ENCODE measurements around the gene RGL1. TPM values are rescaled to one million over a fixed set of nuclear protein-coding genes. Genes with fewer than 3 reads are reported as not detected.

The RGL1 gene
- total and polyA plus RNA-seq, 8 donors = 0.58 to 22.2 (median 8.5) TPM

DNA sequence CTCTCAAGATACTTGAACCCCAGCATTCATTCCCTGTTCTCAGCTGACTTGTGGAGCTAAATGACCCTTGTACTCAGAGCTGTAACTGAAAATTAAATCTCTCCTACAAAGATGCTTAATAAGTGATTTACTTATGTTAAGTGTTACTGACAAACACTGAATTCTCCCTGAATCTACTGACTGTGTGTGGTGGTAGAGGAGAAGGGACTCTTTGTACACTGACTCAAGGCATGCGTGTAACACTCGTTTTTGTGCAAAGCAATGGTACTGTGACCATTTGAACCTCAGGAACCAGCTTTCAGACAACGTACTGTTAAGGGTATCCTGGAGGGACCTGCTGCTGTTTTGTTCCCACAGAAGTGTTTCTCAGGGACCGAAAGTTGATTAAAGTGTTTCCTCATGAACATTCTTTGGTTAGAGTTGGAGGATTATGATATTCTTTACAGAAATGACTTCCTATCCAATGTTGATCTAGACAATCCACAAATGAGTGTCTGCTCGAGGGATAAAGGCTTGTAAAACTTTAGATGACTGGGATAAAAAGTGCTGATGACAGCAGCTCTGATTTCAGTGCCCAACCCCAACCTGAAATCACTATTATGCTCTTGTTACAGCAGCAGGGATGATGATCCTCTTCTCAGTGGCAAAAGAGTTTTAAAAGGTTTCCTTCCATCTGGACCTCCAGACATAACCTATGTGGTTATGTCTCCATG is 12.8 kb downstream of the RGL1 start:
- WGBS, 5 donors = 44 to 62% (median 52%) methylated on average over 5 of the region's 5 CpGs
- Histone ChIP-seq H3K4me1 (peaks cover 0 to 68% (median 29%) of the 10 kb centered on the region in 4 donors), H3K36me3 (no peaks in the 10 kb centered on the region), H3K9me3 (no peaks in the 10 kb centered on the region), H3K27ac (peak overlapping the region in 3 of 5 donors; percentile 27 to 68 (median 28)), H3K4me3 (no peak overlapping the region), H3K27me3 (no peaks in the 10 kb centered on the region)
- DNase-seq = no peak
- intact Hi-C loops (cut with DNase I; ENCODE audit: low total_unique reads) = no loop called here
- TF ChIP-seq, protein P1, sequence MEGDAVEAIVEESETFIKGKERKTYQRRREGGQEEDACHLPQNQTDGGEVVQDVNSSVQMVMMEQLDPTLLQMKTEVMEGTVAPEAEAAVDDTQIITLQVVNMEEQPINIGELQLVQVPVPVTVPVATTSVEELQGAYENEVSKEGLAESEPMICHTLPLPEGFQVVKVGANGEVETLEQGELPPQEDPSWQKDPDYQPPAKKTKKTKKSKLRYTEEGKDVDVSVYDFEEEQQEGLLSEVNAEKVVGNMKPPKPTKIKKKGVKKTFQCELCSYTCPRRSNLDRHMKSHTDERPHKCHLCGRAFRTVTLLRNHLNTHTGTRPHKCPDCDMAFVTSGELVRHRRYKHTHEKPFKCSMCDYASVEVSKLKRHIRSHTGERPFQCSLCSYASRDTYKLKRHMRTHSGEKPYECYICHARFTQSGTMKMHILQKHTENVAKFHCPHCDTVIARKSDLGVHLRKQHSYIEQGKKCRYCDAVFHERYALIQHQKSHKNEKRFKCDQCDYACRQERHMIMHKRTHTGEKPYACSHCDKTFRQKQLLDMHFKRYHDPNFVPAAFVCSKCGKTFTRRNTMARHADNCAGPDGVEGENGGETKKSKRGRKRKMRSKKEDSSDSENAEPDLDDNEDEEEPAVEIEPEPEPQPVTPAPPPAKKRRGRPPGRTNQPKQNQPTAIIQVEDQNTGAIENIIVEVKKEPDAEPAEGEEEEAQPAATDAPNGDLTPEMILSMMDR (IDR thresholded peaks at IDR 0.05) = no peak
- TF ChIP-seq POLR2A (IDR thresholded peaks at IDR 0.05) = no peak
- no peak for TF ChIP-seq EP300 (IDR thresholded peaks at IDR 0.05)
- TF ChIP-seq POLR2AphosphoS5 (IDR thresholded peaks at IDR 0.05) = no peak

DNA sequence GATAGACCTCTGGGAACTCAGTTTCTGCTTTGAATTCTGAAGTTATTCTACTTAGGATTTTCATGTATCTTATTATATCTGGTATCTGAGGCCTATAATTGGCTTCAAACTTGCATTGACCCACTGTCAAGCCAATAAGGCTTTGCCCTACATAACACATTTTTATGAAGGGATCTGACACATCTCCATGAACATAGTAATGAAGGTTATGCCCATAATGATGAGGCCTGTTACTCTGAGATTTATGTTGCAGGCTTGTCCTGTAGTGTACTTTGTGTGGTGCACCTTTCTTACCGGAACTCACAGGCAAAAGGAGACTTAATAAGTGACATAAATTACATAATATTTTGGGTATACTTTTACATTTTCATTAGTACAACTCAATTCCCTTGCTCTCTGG is 14.1 kb downstream of the RGL1 start:
- 94 to 100% (median 100%) methylated on average over 1 of the region's 1 CpG for WGBS, 5 donors
- Histone ChIP-seq H3K27ac (no peak overlapping the region), H3K9me3 (no peaks in the 10 kb centered on the region), H3K4me3 (no peak overlapping the region), H3K36me3 (no peaks in the 10 kb centered on the region), H3K4me1 (peaks cover 0 to 60% (median 23%) of the 10 kb centered on the region in 4 donors), H3K27me3 (no peaks in the 10 kb centered on the region)
- TF ChIP-seq POLR2AphosphoS5 (IDR thresholded peaks at IDR 0.05) (no peak), POLR2A (IDR thresholded peaks at IDR 0.05) (no peak), EP300 (IDR thresholded peaks at IDR 0.05) (no peak)
- TF ChIP-seq, protein P1 (IDR thresholded peaks at IDR 0.05) = no peak
- intact Hi-C loops (cut with DNase I; ENCODE audit: low total_unique reads) = no loop called here
- DNase-seq = no peak

DNA sequence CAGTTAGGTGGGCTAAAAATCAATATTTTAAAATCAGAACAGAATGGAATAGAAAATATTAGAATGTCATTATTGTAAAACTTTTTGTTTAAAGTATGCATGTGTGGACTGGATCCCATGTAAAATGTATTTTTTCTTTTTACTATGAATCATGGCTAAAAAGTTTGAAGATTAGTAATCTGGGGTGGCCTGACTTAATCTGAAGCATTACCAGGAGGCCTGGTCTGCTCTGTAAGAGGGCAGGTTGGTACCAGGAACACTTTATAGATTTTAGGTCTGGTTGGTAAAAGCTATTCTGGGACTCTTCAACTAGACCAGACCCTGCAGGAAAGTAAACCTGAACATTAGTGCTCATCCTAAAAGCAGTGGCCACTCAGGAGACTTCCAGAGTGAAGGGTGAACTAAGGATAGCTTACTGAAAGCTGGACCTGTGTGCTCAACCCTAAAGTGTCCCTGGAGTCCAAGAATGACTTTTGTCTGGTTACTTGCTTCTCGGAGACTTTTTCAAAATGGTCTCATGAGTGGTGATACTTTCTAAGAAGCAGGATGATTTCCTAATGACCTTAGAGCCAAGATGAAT is 16.5 kb downstream of the RGL1 start:
- TF ChIP-seq, protein P1 (IDR thresholded peaks at IDR 0.05) = no peak
- H3K27ac ChIP-seq = peak overlapping the region in 4 of 5 donors; percentile 55 to 76 (median 70)
- 38 to 88% (median 69%) methylated on average over 1 of the region's 1 CpG for WGBS, 5 donors
- H3K36me3 ChIP-seq = no peaks in the 10 kb centered on the region
- peaks cover 0 to 52% (median 20%) of the 10 kb centered on the region in 4 donors for H3K4me1 ChIP-seq
- no peak for DNase-seq
- no peaks in the 10 kb centered on the region for H3K27me3 ChIP-seq
- H3K4me3 ChIP-seq = no peak overlapping the region
- intact Hi-C loops (cut with DNase I; ENCODE audit: low total_unique reads) = no loop called here
- no peaks in the 10 kb centered on the region for H3K9me3 ChIP-seq

DNA sequence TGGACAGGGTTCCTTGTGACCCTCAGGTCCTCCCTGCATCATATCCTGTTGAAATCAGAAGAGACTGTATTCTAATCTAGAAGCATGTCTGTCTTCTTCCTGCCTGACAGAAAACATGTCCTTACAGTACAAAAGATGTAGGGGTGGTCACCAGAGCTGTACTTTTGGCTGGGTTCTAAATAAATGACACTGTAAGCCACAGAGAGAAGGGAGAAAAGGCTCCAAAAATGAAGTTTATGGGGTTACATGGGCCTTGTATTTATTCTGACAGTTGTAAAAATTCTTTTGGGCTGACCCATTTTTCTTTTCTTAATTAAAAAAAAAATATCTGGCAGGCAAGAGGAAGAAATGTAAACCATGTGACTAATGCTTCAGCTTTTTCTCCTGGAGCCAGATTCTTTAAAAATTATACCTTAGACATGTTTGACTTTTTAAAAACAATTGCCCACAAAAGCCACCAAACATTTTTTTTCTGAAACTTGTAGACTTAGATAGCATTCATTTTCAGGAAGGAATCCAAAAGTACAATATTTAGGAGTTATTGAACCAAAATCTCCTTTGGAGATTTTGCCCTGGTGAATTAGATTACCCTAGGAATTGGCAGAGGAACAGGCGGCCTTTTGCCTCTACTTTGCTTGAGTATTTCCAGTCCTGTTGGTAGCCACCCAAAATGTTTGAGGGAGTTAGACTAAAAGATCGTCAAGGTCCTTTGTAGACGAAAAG is 17.1 kb downstream of the RGL1 start:
- H3K4me3 ChIP-seq = no peak overlapping the region
- H3K9me3 ChIP-seq = no peaks in the 10 kb centered on the region
- DNase-seq = peak in 1 of 2 donors; percentile 71
- TF ChIP-seq POLR2AphosphoS5 (IDR thresholded peaks at IDR 0.05) (peak in 1 of 3 donors; percentile 14), EP300 (IDR thresholded peaks at IDR 0.05) (no peak)
- no peaks in the 10 kb centered on the region for H3K36me3 ChIP-seq
- WGBS, 5 donors = 59 to 85% (median 67%) methylated on average over 3 of the region's 3 CpGs
- no peaks in the 10 kb centered on the region for H3K27me3 ChIP-seq
- H3K4me1 ChIP-seq = peaks cover 0 to 49% (median 20%) of the 10 kb centered on the region in 4 donors
- H3K27ac ChIP-seq = peak overlapping the region in 4 of 5 donors; percentile 55 to 76 (median 70)
- intact Hi-C loops (cut with DNase I; ENCODE audit: low total_unique reads) = no loop called here
